ENCODE measurements around the gene PYHIN1. TPM values are rescaled to one million over a fixed set of nuclear protein-coding genes. Genes with fewer than 3 reads are reported as not detected.

PYHIN1 gene
- total and polyA plus RNA-seq, 2 of the 8 experiments (the other 6 are each of a cell fraction or from before 2014, with no cell fraction given) = not detected

- ChIA-PET CTCF (ENCODE audit: partially characterized antibody) (interaction anchor here (1.1 to 1.4 kb wide), 3 partner anchors 11 to 185 kb away, joined by 3 to 6 read pairs (median 3); no protein-coding TSS in a partner anchor), POLR2A (ENCODE audit: partially characterized antibody) (no interaction called here)
- no peak overlapping the region for H2BK20ac ChIP-seq (ENCODE audit: low read length)
- H3K23me2 ChIP-seq (ENCODE audit: low read depth, low read length) = no peaks in the 10 kb centered on the region
- no peak overlapping the region for H4K91ac ChIP-seq (replicated peaks; ENCODE audit: insufficient read length, low read length)
- H3K9me3 ChIP-seq (ENCODE audit: insufficient read depth in 2 of 2, low read depth in 1 of 2, low read length in 1 of 2) = no peaks in the 10 kb centered on the region; a peak in 1 of 4 replicates
- H3K4me1 ChIP-seq (replicated peaks in 1 of 4; ENCODE audit: control insufficient read depth in 3 of 4, insufficient read depth in 4 of 4, low read length in 3 of 4) = no peaks in the 10 kb centered on the region; a peak in 1 of 7 replicates
- no peak overlapping the region for H3K4ac ChIP-seq (replicated peaks; ENCODE audit: insufficient read length, low read depth, low read length)
- H3K36me3 ChIP-seq (ENCODE audit: control insufficient read depth in 2 of 4, insufficient read depth in 4 of 4, low read length in 3 of 4) = no peaks in the 10 kb centered on the region
- no peak overlapping the region for H3K27ac ChIP-seq (ENCODE audit: low read depth, low read length)
- H4K5ac ChIP-seq (ENCODE audit: insufficient read length, low read depth, low read length) = no peak overlapping the region
- no peak overlapping the region for H2BK120ac ChIP-seq (replicated peaks; ENCODE audit: low read depth, low read length)
- H3K9ac ChIP-seq (replicated peaks in 1 of 4; ENCODE audit: extremely low read depth in 1 of 4, low read depth in 3 of 4, low read length in 3 of 4) = no peak overlapping the region
- no peaks in the 10 kb centered on the region for H3K79me1 ChIP-seq (ENCODE audit: low read depth, low read length)
- no peak overlapping the region for H2BK5ac ChIP-seq (ENCODE audit: low read depth, low read length)
- H3K56ac ChIP-seq (replicated peaks; ENCODE audit: insufficient read length, low read depth, low read length) = no peak overlapping the region
- no peak overlapping the region for H2BK12ac ChIP-seq (ENCODE audit: low read depth, low read length)
- no peaks in the 10 kb centered on the region for H4K20me1 ChIP-seq (replicated peaks in 1 of 2; ENCODE audit: control insufficient read depth in 1 of 2, insufficient read depth in 2 of 2, low read length in 2 of 2)
- no peaks in the 10 kb centered on the region for H3K79me2 ChIP-seq (ENCODE audit: control insufficient read depth in 1 of 2, insufficient read depth in 2 of 2, low read length in 2 of 2)
- no peak for TF ChIP-seq SP2 (IDR thresholded peaks at IDR 0.05; ENCODE audit: low read length)
- TF ChIP-seq SP1 (IDR thresholded peaks at IDR 0.05; ENCODE audit: low read depth, low read length) = no peak
- H3K4me2 ChIP-seq (ENCODE audit: insufficient read depth in 1 of 2, low read depth in 2 of 2, low read length in 2 of 2) = no peak overlapping the region
- H3K18ac ChIP-seq (ENCODE audit: extremely low read depth, low read length) = no peak overlapping the region
- no peak overlapping the region for H2AK5ac ChIP-seq (ENCODE audit: low read depth, low read length)
- H4K8ac ChIP-seq (ENCODE audit: extremely low read depth, insufficient read depth, low read length) = no peak overlapping the region
- no peak overlapping the region for H2BK15ac ChIP-seq (ENCODE audit: low read length)
- no peaks in the 10 kb centered on the region for H3K27me3 ChIP-seq (replicated peaks in 1 of 4; ENCODE audit: control insufficient read depth in 3 of 4, extremely low read depth in 1 of 4, insufficient read depth in 3 of 4, low read length in 3 of 4)
- DNase-seq (ENCODE audit: low read depth in 1 of 2, low spot score in 2 of 2) (no peak), FAIRE-seq (no peak)
- no peak overlapping the region for H2AFZ ChIP-seq (ENCODE audit: low read length)
- H3K14ac ChIP-seq (ENCODE audit: insufficient read length) = no peak overlapping the region
- WGBS, 2 experiments (ENCODE audit: extremely low coverage in 1 of 2, insufficient coverage in 1 of 2, insufficient read length in 1 of 2, insufficient replicate concordance in 2 of 2, low coverage in 1 of 2, low lambda C conversion rate in 2 of 2, missing lambda C conversion rate in 1 of 2) = 45% methylated on average over 2 of the region's 2 CpGs; no CpG with 5 or more reads in 1 of the 2 experiments
- H3K4me3 ChIP-seq (ENCODE audit: extremely low read depth in 1 of 4, insufficient read depth in 2 of 4, low read depth in 3 of 4, low read length in 4 of 4) = no peak overlapping the region
- no peak overlapping the region for H3K23ac ChIP-seq (ENCODE audit: insufficient read length)
Measured at GRCh38 chr1:158978730-158979129, 47.4 kb downstream of the PYHIN1 start.

Measured in H1 (cell line).